NCI-H2171 (cell line): Measurements from ENCODE around the gene ARSJ.
A peak's percentile ranks its signal among the peaks of the same experiment; 100 is the strongest.
"Not testable (repeated sequence)": the region's sequence is repeated elsewhere in the genome, so short reads cannot be mapped to it uniquely, and the experiment has no call there.

Experiments
- DNase-seq: peaks from one replicate; lab custom pipeline; 2025; lab: John Stamatoyannopoulos, UW

Gene ARSJ

DNA sequence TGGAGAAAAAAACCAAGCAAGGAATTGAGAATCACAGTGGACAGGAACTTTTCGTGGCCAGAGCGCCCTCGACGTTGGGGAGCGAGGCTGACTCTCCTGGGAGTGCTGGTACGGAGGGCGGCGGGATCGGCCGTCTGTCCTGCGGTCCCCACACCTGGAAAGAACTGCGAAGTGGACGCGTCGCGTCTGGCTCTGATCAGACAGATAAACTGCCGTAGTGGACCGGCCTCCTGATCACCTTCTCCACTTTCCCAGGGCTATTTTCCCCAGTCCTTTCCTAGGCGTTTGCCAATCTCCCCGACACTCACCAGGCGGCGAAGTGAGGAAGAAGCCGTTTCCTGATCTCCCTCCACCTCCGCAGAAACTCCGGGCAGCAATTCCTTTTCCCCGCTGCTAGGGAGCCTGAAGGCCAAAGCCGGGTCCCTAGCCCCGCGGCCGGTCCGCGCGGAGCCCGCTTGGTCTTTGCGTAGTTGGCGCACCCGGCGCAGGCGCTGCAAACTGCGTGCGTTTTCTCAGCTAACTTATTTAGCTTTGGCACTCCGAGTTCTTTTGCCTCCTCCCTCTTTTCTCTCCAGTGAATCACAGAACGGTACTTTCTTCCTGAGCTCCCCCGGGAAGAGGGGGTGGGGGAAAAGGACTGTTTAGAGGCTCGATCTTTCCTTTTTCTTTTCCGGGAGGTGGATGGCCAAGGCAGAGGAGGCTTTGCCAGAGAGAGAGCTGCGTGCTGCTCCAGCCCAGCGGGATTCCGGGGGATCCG, at the start of gene ARSJ:
TSS of gene ARSJ (minus strand) at position 500 of the 757 bp plus-strand sequence. CDS start 813 bp downstream, outside the sequence.
- DNase-seq = no peak

DNA sequence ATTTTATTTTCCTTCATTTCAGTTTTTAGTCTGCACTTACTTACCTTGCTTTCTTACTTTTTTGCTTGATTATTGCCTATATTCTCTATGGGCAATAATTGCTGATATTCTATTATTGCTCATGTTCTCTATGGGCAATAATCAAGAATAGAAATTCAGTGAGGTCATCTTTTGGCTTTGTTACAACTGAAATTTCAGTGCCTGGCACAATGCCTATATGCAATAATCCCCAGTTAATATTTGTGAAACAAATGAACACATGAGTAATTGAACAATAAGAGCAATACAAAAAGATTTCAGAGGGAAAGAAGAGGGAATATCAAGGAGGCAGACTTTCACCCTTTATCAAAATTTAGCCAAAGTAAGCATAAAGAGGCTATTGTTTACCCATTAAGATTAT, 48.6 kb upstream of the ARSJ start:
- no peak for DNase-seq

DNA sequence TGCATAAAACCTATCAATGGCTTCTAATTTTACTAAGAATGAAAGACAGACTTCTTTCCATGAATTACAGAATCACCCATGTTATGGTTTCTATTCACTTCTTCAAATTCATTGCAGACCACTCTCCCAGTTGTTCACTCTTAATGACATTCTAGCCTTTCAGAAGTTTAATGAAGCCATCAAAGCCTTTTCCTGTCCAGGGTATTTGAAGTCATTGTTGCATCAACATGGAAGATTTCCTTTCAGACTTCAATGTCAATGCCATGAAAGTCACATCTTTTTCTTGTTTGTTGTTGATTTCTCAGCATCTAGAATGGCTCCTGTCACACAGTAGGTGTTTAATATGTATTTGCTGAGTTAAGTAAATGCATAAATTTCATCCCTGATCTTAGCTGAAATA, 48.1 kb upstream of the ARSJ start:
- no peak for DNase-seq

DNA sequence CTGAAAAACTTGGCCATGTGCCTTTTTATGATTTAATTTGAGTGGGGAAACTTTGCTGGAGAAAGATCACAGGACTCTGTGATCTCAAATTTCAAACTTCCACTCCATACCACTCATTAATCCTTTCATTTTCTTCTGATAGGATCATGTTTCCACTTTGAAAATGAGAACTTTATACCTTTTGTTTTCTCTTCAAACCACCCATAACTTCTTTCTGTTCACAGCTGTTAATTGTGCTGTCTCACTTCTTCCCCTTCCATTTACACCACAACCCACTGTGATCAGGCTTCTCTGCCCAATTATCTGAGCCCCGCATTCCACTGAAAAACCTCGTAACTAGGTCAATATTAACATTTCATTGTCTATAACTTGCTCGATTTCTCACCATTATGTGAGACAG, 47.0 kb upstream of the ARSJ start:
- peak; percentile 1 for DNase-seq

DNA sequence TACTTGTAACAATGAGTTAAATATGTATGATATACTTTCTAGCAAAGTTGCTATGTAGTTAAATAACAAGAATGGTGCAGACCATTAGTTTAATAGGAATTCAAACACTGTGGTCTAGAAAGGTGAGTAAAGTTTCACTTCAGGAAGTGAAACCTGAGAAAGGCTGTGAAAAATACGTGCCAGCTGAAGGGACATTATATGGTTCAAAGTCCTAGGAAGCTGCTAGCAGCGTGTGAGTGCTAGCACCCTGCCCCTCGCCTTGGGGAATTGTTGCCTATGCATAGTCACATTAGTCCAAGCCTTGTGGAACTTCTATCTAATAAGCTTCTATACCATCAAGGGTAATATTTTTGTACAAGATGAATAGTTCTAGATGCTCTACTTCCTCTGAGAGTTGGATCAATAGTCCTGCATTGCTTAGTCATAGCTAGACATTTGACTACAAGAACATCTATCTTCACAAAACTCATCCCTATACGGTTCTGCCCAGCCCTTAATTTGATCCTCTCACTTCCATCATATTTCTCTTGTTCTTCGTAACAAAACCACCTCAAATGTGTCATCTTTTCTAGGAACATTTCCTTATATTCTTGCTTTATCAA, 45.8 kb upstream of the ARSJ start:
- DNase-seq = no peak

DNA sequence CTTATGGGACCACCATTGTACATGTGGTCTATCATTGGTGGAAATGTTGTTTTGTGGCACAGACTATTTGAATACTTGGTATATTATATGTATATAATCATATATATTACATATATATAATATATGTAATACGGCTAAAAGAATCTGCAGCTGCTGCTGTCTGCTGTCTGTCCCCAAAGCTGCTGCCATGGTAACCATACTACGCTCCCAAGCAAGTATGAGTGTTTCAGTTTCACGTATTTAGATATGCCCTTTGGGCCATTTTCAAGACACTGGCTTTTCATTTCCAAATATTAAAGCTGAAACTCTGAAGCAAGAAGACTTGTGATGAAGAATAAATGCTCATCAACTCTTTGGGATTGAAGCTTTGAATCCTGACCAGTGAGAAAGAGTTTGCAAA, 42.0 kb upstream of the ARSJ start:
- no peak for DNase-seq

DNA sequence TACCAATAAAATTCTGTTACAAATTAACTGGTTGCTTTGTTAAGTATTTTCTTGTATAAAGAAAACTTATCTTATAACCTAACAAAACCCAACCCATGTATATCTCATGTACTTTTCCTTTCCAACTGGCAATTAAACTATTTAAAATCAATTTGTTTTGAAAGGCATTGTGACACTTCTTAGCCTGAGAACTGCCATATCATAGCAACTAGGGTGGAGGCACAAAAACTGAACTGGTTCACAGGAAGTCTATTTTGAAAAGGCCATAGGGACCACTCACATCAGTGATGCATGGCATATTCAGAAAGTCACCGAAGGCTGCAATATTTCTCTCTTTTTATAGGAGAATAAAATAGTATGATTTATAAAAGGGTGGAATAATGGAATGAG, 40.5 kb upstream of the ARSJ start:
- DNase-seq = no peak

DNA sequence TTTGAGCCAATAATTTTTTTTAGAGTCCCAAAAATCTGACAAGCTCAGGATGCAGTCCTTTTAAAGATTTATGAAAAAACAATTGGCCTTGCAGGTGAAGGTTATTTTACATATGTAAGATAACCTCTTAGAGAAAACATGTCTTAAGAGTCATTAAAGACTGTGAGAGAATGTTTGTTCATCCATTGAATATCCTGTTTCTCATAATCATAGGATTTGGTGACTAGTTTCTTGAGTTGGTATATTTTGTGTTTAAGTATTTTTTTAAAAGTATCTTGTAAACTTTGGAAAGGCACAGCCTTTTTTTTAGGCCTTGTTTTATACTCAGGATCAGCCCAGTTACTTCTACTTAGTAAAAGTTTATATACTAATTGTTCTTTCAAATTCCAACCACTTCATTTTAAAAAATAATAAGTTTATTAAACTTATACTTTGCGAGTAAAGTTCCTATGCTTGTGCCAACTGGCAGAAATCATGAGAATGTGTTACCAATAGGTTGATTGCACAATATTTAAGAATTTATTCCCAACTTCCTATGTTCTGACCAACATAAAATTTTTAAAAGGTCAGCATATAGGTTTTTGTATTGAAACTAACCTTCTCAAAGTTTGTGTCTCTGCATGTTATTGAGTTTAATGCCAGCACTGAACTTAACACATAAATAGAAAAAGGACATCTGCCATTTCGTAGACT, 40.0 kb upstream of the ARSJ start:
- DNase-seq = no peak

DNA sequence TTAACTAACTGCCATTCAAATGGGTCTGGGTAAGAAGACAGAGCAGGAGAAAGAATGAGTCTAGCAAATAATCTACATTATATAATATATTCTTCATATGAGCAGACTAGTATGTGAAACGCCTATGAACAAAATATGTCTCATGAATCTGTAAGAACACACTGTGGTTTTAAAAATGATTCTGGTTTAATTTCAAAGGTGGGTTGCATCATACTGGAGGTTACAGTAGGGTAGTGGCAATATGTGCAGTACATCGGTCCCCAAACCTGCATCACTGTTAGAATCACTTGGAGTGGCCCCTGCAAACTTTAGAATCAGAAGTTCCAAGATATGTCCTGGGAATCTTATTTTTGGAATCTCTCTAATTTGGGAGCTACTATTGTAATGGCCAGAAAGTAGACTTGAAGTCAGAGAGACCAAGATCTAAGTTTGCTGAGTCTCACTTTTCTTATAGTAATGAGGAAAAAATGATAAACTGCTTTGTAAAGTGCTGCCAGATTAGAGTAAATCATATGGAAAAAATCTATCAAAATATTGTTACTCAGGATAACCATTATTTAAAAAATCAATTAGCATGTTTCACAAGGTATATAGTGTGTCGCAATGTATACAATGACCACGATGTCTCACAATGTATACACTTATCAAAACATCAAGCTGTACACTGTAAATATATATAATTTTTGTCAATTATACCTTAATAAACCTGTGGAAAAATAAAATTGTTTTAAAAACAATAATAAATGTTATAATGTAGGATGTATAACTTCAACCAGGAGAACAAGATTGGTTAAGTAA, 37.9 kb upstream of the ARSJ start:
- no peak for DNase-seq

DNA sequence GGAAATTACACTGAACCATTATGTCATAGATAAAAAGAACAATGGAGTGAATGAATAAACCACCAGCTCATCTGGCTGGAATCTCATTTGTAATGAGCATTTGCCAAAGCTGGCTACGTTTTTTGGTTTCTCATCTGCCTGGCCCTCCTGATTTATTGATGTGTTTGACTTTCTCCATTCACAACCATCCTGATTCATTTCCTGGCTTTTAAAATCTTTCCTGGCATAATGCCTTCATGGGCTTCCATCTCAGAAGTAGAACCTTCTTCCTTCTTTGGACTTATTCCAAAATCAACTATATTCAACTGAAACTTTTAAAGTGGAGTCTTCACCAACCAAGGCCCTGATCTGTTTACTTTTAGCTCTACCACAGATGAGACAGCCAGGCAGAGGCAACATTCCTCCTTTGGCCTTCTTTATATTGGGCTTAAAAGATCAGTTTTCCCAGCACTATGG, 36.0 kb upstream of the ARSJ start:
- no peak for DNase-seq

DNA sequence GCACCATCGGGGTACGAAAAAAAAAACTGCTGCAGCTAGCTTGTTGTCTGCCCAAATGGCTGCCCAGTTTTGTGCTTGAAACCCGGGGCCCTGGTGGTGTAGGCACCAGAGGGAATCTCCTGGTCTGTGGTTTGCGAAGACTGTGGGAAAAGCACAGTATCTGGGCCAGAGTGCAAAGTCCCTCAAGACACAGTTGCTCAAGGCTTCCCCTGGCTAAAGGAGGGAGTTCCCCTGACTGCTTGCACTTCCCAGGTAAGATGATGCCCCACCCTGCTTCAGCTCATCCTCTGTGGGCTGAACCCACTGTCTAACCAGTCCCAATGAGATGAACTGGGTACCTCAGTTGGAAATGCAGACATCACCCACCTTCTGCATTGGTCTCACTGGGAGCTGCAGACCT, 33.8 kb upstream of the ARSJ start:
- DNase-seq = not testable (repeated sequence)

DNA sequence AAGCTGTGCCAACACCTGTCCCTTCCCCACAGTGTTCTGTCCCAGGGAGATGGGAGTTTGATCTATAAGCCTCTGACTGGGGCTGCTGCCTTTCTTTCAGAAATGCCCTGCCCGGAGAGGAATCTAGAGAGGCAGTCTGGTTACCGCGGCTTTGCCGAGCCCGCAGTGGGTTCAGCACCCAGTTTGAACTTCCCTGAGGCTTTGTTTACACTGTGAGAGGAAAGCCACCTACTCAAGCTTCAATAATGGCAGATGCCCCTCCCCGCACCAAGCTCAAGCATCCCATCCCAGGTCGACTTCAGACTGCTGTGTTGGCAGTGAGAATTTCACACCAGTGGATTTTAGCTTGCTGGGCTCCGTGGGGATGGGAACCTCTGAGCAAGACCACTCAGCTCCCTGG, 33.3 kb upstream of the ARSJ start:
- DNase-seq = no peak

DNA sequence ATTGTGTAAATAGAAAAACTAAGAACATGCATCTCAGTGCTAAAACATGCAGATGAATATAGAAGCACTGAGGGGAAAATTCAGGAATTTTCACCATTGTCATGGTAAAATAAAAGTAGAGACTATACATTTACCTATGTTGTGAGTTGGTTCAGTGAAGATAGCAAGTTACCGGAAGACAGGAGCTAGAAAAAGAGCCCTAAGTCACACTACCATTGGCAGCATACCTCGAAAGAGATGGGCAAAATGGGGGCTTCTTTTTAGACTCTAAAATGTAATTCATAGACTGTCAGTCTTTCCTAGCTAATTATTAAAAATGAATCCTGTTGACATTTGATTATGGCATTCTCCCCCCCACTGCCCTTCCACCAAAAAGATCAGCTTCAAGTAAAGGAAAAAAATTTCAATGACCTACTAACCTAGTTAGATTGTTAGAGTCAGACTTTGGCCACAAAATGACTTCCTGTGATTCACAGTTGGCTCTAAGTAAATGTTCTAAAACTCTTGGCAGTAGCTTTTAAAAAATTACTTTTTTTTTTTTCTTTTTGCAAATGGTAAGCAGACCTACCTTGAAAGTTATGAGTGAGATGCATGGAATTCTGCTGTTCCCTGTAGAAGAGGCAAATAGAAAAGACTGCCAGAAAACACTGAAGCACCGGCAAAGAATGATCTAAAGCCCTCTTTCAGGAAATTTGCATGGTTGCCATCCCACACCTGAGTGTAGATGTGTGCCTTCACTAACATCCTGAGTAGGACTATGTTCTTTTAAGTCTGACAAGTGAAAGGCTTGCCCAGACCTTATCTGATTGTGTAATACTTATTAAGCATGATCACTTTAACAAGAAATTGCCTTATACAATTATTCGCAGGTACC, 26.4 kb upstream of the ARSJ start:
- DNase-seq = no peak

DNA sequence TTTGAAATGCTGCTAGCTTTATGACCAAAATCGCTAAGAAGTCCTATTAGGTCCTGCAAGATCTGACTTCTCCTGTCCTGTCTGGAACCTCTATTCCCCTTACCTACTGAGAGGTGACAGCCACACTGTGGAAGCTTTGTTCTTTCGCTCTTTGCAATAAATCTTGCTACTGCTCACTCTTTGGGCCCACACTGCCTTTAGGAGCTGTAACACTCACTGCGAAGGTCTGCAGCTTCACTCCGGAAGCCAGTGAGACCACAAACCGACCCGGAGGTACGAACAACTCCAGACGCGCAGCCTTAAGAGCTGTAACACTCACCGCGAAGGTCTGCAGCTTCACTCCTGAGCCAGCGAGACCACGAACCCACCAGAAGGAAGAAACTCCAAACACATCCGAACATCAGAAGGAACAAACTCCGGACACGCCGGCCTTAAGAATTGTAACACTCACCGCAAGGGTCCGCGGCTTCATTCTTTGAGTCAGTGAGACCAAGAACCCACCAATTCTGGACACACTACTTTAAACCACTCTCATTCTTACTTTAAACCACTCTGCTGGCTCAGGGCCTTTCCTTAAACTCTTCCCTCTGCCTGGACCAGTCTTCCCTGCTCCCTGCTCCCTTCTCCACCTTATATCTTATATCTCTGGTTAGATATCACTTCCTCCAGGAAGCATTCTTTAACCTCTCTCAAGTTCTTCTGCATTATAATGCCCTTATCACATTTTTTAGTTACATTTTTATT, 25.2 kb upstream of the ARSJ start:
- not testable (repeated sequence) for DNase-seq

DNA sequence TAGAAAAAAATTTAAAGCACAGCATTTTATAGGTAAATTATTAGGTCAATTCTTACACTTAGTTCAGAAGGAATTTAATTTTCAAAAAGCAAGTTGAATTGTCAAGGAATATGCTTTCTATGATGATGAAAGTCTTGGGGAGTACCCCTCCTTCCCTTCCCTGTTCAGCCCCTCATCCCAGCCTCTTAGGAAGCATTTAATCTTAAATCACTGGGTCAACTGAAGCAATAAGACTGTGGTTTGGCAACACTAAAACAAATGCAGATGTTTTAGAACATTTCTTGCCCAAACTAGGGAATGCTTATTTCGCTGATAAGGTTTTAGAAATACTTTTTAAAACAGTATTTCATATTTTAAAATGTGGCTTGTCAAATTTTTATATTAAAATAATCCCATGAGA, 19.1 kb upstream of the ARSJ start:
- DNase-seq = no peak

DNA sequence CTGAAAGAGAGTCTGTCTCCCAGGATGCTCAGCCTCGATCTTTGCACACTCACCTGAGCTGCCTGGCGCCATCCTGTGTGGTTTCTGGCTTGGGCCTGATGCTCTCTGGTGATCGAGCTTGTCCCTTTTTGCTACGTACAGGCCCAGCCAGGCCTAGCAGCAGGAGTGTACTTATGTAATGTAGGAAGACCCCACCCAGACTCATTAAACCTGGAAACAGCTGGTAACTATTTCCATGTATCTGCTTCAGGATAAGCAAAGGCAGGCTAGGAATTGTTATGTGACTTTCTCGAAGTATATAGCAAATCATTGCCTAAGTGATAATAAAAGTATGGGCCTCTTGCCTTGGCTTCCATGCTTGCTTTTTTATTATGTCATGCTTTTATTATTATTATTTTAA, 18.6 kb upstream of the ARSJ start:
- DNase-seq = peak; percentile 1

DNA sequence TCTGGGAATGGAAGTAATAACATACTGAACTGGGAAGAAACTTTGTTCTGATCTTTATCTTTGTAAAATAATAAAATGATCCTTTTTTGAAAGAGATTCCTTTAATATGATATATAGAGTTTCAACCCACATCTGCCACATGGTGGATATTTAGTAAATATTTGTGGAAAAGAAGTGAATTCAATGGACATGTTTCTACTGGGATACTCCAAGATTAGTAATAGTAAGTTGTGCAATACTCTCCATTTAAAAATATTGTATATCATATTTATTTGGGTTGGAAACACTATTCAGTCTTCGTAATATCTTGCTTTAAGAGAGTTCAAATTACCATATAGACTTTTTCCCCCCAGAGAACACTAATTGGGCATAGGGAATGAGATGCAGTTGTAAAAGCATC, 17.8 kb upstream of the ARSJ start:
- DNase-seq = no peak

DNA sequence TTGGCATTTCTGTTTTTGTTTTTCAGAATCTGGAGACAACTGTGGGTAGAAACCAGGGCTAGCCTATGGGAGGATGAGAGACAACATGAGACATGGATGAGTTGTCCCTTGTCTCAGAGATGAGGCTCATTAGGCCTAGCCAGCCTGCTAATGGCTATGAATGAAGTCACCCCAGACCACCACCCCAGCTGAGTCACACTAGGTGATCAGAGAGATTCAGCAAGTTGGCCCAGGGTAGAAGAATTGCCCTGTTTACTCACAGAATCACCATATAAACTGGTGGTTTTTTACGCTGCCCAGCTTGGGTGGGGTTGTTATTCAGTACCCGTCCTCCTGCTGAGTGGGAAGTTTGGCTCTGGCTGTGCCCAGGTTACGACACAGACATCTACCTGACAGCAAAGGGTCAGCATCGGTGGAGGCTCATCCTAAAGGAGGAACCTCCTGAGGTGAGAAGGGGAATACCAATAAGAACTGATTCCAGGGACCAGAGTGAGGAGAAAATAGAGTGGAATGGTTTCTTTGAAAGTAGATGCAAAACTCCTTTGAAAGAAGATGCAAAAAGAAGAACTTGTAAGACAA, 17.2 kb upstream of the ARSJ start:
- no peak for DNase-seq

DNA sequence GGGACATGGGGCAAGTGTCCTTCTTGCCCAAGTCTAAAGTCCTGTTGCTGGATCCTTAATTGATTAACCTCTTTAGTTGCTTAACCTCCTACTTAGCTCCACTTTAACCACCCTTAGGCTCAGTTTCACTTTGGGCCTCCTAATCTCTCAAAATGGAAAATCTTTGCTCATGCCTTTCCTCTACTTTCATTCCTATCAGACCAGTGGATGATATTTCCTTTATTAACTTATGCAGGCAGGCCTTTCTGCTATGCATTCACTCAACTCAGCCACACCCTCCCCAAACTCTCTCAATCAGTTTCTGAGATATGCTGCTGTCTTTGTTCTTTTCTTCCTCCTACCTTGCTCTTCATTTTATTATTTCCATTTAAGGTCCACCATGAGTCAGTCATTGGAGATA, 14.4 kb upstream of the ARSJ start:
- no peak for DNase-seq

DNA sequence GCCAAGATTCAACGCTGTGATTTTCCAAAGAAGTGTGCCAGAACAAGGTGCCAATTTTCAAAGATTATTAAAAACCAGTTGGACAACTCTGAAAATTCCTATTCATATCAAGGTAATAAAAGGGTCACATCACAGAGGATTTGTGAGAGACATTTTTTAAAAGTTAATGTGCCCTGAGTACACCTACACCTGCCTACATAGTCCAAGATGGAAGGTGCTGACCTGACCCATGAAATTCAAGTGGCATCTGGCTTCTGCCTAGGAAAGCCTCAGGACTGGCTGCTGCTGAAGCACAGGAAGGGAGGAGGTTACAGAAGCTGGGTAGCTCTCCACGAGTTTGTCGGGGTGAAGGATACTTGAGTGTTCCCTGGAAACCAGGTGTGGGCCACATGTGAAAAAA, 11.4 kb upstream of the ARSJ start:
- no peak for DNase-seq
